Spinal cord (tissue), 10 donors: ENCODE results near the gene HIF1A. TPM values are rescaled to one million over a fixed set of nuclear protein-coding genes. Genes with fewer than 3 reads are reported as not detected.
"Not testable (repeated sequence)": the region's sequence is repeated elsewhere in the genome, so short reads cannot be mapped to it uniquely, and the experiment has no call there.

Experiments used
- DNase-seq, 6 donors: peaks; one replicate each; pipeline versions ENCODE4 v3.0.0 to v3.0.0-alpha.2; 2013 to 2015; ENCODE audit warnings: low spot score in 6 of 6, low read depth in 4 of 6
- H3K27ac ChIP-seq: one replicate; pipeline ENCODE4 v1.5.1; 2013; ENCODE audit warnings: low read depth, low read length, control low read depth
- H3K27me3 ChIP-seq: one replicate; pipeline ENCODE4 v1.6.1; 2013; ENCODE audit warnings: low read length; ENCODE audit not compliant: control insufficient read depth, insufficient read depth
- H3K36me3 ChIP-seq: one replicate; pipeline ENCODE4 v1.6.1; 2013; ENCODE audit warnings: low read length; ENCODE audit not compliant: control insufficient read depth, insufficient read depth
- H3K4me1 ChIP-seq: one replicate; pipeline ENCODE4 v1.6.1; 2013; ENCODE audit warnings: low read length; ENCODE audit not compliant: control insufficient read depth, insufficient read depth
- H3K4me3 ChIP-seq: one replicate; pipeline ENCODE4 v1.5.1; 2013; ENCODE audit warnings: low read depth, low read length, control low read depth
- H3K9me3 ChIP-seq: one replicate; pipeline ENCODE4 v1.6.1; 2013; ENCODE audit warnings: low read length; ENCODE audit not compliant: control insufficient read depth, insufficient read depth
- WGBS: methylation state at CpG from one replicate; pipeline ENCODE4 v1.1.5; 2013; ENCODE audit warnings: missing lambda C conversion rate; ENCODE audit not compliant: insufficient coverage; 5-methylcytosine and 5-hydroxymethylcytosine counted together
- polyA plus RNA-seq, 2 donors: library from polyadenylated mRNA; unstranded; fragments of 120-200 nt; gene quantifications; one replicate each; pipeline ENCODE4 v1.2.1, GENCODE V29; 2013; ENCODE audit not compliant: insufficient read length in 2 of 2
- total RNA-seq, 2 donors: library from RNA; depleted of rRNA in 1 of 2; stranded (reverse); fragments of 120-200 nt in 1 of 2; fragments of >200 nt in 1 of 2; gene quantifications; one replicate each; pipeline versions ENCODE4 v1.2.3 to v1.2.4, GENCODE V29; 2013 to 2014
- donor health status: healthy.

HIF1A gene
- total and polyA plus RNA-seq, 4 donors = 92.8 to 167 (median 96.7) TPM

- Histone ChIP-seq H3K36me3 (no peaks in the 10 kb centered on the region), H3K9me3 (no peaks in the 10 kb centered on the region), H3K4me3 (no peak overlapping the region), H3K27ac (no peak overlapping the region), H3K27me3 (no peaks in the 10 kb centered on the region), H3K4me1 (no peaks in the 10 kb centered on the region)
- no CpG with 5 or more reads among the region's 3 CpGs for WGBS
- no peak for DNase-seq
These were observed 8.2 kb downstream of the HIF1A start for GRCh38 chr14:61703342-61704129.

- no peaks in the 10 kb centered on the region for H3K36me3 ChIP-seq
- no CpG with 5 or more reads among the region's 3 CpGs for WGBS
- H3K4me1 ChIP-seq = no peaks in the 10 kb centered on the region
- H3K27me3 ChIP-seq = no peaks in the 10 kb centered on the region
- no peak overlapping the region for H3K4me3 ChIP-seq
- no peak overlapping the region for H3K27ac ChIP-seq
- DNase-seq = no peak
- H3K9me3 ChIP-seq = no peaks in the 10 kb centered on the region
These were observed 9.2 kb downstream of the HIF1A start for GRCh38 chr14:61704554-61704953.

GRCh38 chr14:61705017-61705416, 9.7 kb downstream of the HIF1A start:
- no CpG with 5 or more reads among the region's 1 CpG for WGBS
- Histone ChIP-seq H3K4me3 (no peak overlapping the region), H3K4me1 (no peaks in the 10 kb centered on the region), H3K27me3 (no peaks in the 10 kb centered on the region), H3K36me3 (no peaks in the 10 kb centered on the region), H3K27ac (no peak overlapping the region), H3K9me3 (no peaks in the 10 kb centered on the region)
- no peak for DNase-seq

- Histone ChIP-seq H3K36me3 (no peaks in the 10 kb centered on the region), H3K4me1 (no peaks in the 10 kb centered on the region), H3K4me3 (no peak overlapping the region), H3K27ac (no peak overlapping the region), H3K9me3 (no peaks in the 10 kb centered on the region), H3K27me3 (no peaks in the 10 kb centered on the region)
- WGBS = 67% methylated on average over 1 of the region's 3 CpGs
- DNase-seq = no peak
These were observed 10.9 kb downstream of the HIF1A start for GRCh38 chr14:61706096-61706690.

- H3K4me1 ChIP-seq, H3K27ac ChIP-seq, H3K36me3 ChIP-seq, DNase-seq, H3K4me3 ChIP-seq, H3K9me3 ChIP-seq, H3K27me3 ChIP-seq: not testable (repeated sequence)
- WGBS = no CpG with 5 or more reads among the region's 4 CpGs
These were observed 12.5 kb downstream of the HIF1A start for GRCh38 chr14:61707774-61708173.

- H3K36me3 ChIP-seq, H3K4me3 ChIP-seq, H3K9me3 ChIP-seq, DNase-seq, H3K27me3 ChIP-seq, H3K4me1 ChIP-seq, H3K27ac ChIP-seq: not testable (repeated sequence)
- WGBS = no CpG with 5 or more reads among the region's 4 CpGs
These were observed 13.4 kb downstream of the HIF1A start for GRCh38 chr14:61708693-61709092.

- Histone ChIP-seq H3K27me3 (no peaks in the 10 kb centered on the region), H3K4me3 (no peak overlapping the region), H3K9me3 (no peaks in the 10 kb centered on the region), H3K4me1 (peaks cover 3% of the 10 kb centered on the region), H3K27ac (no peak overlapping the region), H3K36me3 (no peaks in the 10 kb centered on the region)
- WGBS = no CpG with 5 or more reads among the region's 12 CpGs
- no peak for DNase-seq
These were observed 15.8 kb downstream of the HIF1A start for GRCh38 chr14:61710853-61711817.

GRCh38 chr14:61712137-61712536, 16.8 kb downstream of the HIF1A start:
- no peaks in the 10 kb centered on the region for H3K9me3 ChIP-seq
- no peak overlapping the region for H3K27ac ChIP-seq
- H3K4me3 ChIP-seq = no peak overlapping the region
- H3K36me3 ChIP-seq = no peaks in the 10 kb centered on the region
- WGBS = 94% methylated on average over 1 of the region's 1 CpG
- no peaks in the 10 kb centered on the region for H3K27me3 ChIP-seq
- DNase-seq = no peak
- H3K4me1 ChIP-seq = peaks cover 3% of the 10 kb centered on the region

GRCh38 chr14:61713724-61714437, 18.6 kb downstream of the HIF1A start:
- DNase-seq = no peak
- no CpG with 5 or more reads among the region's 4 CpGs for WGBS
- Histone ChIP-seq H3K27ac (no peak overlapping the region), H3K36me3 (no peaks in the 10 kb centered on the region), H3K9me3 (no peaks in the 10 kb centered on the region), H3K27me3 (no peaks in the 10 kb centered on the region), H3K4me1 (peaks cover 3% of the 10 kb centered on the region), H3K4me3 (no peak overlapping the region)
